GM23338 (cell line): ENCODE results near the gene HERC2.

Source experiments
- CREB1 ChIP-seq: fragments of 250-450 bp; sonication (Bioruptor Pico); IDR thresholded peaks from 2 replicates; pipeline ENCODE4 v1.5.0; 2020; ENCODE audit warnings: low read depth, mild to moderate bottlenecking, moderate library complexity
- ETS1 ChIP-seq: IDR thresholded peaks from 2 replicates; pipeline ENCODE4 v1.6.1; 2016; ENCODE audit warnings: antibody characterized with exemption
- EZH2 ChIP-seq: fragments of 200-600 bp; sonication (generic); IDR thresholded peaks from one replicate; pipeline ENCODE4 v1.8.0; 2017; ENCODE audit warnings: antibody characterized with exemption, mild to moderate bottlenecking, low read depth; ENCODE audit not compliant: unreplicated experiment
- EZH2phosphoT487 ChIP-seq: fragments of 200-600 bp; sonication (generic); IDR thresholded peaks from one replicate; pipeline ENCODE4 v1.8.1; 2018; ENCODE audit warnings: antibody characterized with exemption; ENCODE audit not compliant: unreplicated experiment
- NANOG ChIP-seq: IDR thresholded peaks from 2 replicates; pipeline ENCODE4 v1.6.1; 2016; ENCODE audit warnings: antibody characterized with exemption, borderline replicate concordance
- POLR2AphosphoS5 ChIP-seq: IDR thresholded peaks from 2 replicates; pipeline ENCODE4 v1.6.1; 2016; ENCODE audit warnings: antibody characterized with exemption, low read depth
- STAT1 ChIP-seq: IDR thresholded peaks from one replicate; pipeline ENCODE4 v1.6.1; 2016; ENCODE audit warnings: antibody characterized with exemption; ENCODE audit not compliant: unreplicated experiment
- TF ChIP-seq, protein P1 (sequence below), 2 experiments: fragments of 200-600 bp in 1 of 2; sonication (generic) in 1 of 2; conservative IDR thresholded peaks; 2 replicates each; pipeline versions ENCODE4 v1.5.1 to v1.6.1; 2016 to 2017; ENCODE audit warnings: antibody characterized with exemption in 2 of 2, low read depth in 2 of 2, mild to moderate bottlenecking in 2 of 2, moderate library complexity in 1 of 2
- TF ChIP-seq, protein P2 (sequence below): IDR thresholded peaks from one replicate; pipeline ENCODE4 v1.6.1; 2018; ENCODE audit warnings: antibody characterized with exemption; ENCODE audit not compliant: unreplicated experiment

DNA sequence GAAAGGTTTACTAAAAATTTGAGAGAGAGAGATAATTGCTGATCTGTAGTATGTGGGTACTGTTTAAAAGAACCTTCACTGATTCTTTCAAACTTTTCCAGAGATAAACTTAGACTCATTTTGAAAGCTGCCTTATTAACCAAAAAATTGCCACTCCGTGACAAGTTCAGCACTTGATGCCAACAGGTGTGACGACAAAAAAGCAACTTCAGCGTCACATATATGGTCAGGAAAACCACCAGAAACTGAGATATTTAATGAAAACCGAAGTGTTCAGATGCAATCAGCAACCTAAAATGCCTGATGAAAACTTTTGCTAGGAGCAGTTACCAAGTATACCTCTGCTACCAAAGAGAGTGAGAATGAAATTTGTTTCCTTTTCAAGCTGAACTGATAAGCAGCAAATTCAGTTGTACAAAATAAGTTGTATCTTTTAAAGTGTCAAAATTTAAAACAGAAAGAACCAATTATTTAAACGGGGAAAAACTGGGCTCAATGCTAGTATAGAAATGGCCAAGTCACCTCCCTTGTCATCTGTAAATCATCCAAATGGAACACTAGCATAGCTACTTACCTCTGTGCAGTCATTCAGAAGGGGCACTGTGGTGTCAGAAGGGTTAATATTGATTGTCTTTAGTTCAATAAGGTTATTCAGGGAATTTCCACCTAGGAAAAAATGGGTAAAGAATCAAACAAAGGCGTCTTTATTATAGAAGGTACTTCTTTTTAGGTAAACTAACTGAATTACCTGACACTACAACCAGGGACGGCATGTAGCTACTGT is 131.4 kb downstream of the HERC2 start:
- TF ChIP-seq, protein P1, sequence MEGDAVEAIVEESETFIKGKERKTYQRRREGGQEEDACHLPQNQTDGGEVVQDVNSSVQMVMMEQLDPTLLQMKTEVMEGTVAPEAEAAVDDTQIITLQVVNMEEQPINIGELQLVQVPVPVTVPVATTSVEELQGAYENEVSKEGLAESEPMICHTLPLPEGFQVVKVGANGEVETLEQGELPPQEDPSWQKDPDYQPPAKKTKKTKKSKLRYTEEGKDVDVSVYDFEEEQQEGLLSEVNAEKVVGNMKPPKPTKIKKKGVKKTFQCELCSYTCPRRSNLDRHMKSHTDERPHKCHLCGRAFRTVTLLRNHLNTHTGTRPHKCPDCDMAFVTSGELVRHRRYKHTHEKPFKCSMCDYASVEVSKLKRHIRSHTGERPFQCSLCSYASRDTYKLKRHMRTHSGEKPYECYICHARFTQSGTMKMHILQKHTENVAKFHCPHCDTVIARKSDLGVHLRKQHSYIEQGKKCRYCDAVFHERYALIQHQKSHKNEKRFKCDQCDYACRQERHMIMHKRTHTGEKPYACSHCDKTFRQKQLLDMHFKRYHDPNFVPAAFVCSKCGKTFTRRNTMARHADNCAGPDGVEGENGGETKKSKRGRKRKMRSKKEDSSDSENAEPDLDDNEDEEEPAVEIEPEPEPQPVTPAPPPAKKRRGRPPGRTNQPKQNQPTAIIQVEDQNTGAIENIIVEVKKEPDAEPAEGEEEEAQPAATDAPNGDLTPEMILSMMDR (conservative IDR thresholded peaks at IDR 0.05; ENCODE audit: low read depth in 2 of 2): no peak
- TF ChIP-seq, protein P2, sequence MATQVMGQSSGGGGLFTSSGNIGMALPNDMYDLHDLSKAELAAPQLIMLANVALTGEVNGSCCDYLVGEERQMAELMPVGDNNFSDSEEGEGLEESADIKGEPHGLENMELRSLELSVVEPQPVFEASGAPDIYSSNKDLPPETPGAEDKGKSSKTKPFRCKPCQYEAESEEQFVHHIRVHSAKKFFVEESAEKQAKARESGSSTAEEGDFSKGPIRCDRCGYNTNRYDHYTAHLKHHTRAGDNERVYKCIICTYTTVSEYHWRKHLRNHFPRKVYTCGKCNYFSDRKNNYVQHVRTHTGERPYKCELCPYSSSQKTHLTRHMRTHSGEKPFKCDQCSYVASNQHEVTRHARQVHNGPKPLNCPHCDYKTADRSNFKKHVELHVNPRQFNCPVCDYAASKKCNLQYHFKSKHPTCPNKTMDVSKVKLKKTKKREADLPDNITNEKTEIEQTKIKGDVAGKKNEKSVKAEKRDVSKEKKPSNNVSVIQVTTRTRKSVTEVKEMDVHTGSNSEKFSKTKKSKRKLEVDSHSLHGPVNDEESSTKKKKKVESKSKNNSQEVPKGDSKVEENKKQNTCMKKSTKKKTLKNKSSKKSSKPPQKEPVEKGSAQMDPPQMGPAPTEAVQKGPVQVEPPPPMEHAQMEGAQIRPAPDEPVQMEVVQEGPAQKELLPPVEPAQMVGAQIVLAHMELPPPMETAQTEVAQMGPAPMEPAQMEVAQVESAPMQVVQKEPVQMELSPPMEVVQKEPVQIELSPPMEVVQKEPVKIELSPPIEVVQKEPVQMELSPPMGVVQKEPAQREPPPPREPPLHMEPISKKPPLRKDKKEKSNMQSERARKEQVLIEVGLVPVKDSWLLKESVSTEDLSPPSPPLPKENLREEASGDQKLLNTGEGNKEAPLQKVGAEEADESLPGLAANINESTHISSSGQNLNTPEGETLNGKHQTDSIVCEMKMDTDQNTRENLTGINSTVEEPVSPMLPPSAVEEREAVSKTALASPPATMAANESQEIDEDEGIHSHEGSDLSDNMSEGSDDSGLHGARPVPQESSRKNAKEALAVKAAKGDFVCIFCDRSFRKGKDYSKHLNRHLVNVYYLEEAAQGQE: no peak
- TF ChIP-seq EZH2: no peak
- TF ChIP-seq POLR2AphosphoS5: no peak
- TF ChIP-seq STAT1: no peak
- no peak for TF ChIP-seq ETS1
- TF ChIP-seq CREB1 (CRISPR knock-in tag): no peak
- TF ChIP-seq EZH2phosphoT487: no peak
- TF ChIP-seq NANOG: no peak
